ENCODE data around the gene SULT1C3.

DNA sequence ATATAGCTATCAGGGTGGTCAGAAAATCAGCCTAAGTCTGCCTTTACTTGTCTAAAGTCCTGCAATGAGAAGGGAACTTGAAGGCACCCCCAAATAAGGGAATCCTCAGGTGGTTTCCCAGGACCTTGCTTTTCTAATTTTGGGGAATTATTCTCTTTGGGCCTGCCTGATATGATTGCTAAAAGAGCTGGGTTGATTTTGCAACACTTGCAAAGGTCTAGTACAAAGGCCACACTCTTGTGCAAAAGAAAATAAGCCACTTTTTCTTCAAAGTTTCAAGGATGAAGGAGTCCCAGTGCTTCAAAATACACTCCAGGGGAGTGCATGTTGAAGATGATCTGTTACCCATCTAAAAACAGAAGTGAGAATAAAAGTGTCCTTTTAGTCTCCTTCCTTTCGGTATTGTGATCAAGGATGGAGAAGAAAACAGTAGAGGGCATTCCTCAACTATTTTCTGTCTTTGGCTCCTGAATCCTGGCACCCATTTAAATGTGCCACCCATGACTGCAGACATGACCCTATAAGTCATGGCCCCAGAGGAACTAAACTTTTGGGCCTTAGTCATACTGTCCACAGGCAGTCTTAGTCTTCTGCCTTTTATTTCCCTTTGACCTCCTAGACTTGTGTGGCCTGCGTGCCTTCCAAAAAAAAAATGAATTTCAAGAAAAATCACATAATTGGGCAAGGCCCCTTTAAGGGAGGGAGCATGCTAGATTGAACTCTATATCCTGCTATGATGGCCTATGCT is 5.1 kb downstream of the SULT1C3 start:
- TF ChIP-seq, protein P1, sequence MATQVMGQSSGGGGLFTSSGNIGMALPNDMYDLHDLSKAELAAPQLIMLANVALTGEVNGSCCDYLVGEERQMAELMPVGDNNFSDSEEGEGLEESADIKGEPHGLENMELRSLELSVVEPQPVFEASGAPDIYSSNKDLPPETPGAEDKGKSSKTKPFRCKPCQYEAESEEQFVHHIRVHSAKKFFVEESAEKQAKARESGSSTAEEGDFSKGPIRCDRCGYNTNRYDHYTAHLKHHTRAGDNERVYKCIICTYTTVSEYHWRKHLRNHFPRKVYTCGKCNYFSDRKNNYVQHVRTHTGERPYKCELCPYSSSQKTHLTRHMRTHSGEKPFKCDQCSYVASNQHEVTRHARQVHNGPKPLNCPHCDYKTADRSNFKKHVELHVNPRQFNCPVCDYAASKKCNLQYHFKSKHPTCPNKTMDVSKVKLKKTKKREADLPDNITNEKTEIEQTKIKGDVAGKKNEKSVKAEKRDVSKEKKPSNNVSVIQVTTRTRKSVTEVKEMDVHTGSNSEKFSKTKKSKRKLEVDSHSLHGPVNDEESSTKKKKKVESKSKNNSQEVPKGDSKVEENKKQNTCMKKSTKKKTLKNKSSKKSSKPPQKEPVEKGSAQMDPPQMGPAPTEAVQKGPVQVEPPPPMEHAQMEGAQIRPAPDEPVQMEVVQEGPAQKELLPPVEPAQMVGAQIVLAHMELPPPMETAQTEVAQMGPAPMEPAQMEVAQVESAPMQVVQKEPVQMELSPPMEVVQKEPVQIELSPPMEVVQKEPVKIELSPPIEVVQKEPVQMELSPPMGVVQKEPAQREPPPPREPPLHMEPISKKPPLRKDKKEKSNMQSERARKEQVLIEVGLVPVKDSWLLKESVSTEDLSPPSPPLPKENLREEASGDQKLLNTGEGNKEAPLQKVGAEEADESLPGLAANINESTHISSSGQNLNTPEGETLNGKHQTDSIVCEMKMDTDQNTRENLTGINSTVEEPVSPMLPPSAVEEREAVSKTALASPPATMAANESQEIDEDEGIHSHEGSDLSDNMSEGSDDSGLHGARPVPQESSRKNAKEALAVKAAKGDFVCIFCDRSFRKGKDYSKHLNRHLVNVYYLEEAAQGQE (IDR thresholded peaks at IDR 0.05; ENCODE audit: insufficient read depth in 1 of 2, low read depth in 2 of 2, low read length in 2 of 2) = no peak
- no peak for TF ChIP-seq POLR2AphosphoS5 (IDR thresholded peaks at IDR 0.05; ENCODE audit: low read depth, low read length)
- no peak for TF ChIP-seq SIN3A (IDR thresholded peaks at IDR 0.05; ENCODE audit: borderline replicate concordance, insufficient read depth, low read length)
